Raji (cell line): ENCODE data around the gene FAM193A.

Source experiments
- POLR2A ChIP-seq: IDR thresholded peaks from 2 replicates; pipeline ENCODE4 v1.6.1; 2011; ENCODE audit warnings: low read depth, low read length, control low read depth; ENCODE audit not compliant: insufficient read depth

The FAM193A gene

GRCh38 chr4:2702770-2703169 lies 166.3 kb downstream of the FAM193A start:
- TF ChIP-seq POLR2A: no peak

- no peak for TF ChIP-seq POLR2A
Observed at GRCh38 chr4:2712261-2712842, 175.9 kb downstream of the FAM193A start.

- TF ChIP-seq POLR2A: no peak
Observed at GRCh38 chr4:2713337-2713736, 176.9 kb downstream of the FAM193A start.

- no peak for TF ChIP-seq POLR2A
Observed at GRCh38 chr4:2714061-2714770, 177.8 kb downstream of the FAM193A start.

GRCh38 chr4:2714918-2715317 lies 178.5 kb downstream of the FAM193A start:
- TF ChIP-seq POLR2A: no peak

GRCh38 chr4:2715426-2715825 lies 179.0 kb downstream of the FAM193A start:
- TF ChIP-seq POLR2A: no peak

GRCh38 chr4:2716236-2716635 lies 179.8 kb downstream of the FAM193A start:
- no peak for TF ChIP-seq POLR2A

- no peak for TF ChIP-seq POLR2A
Observed at GRCh38 chr4:2721586-2721985, 185.1 kb downstream of the FAM193A start.

GRCh38 chr4:2722033-2722432 lies 185.6 kb downstream of the FAM193A start:
- no peak for TF ChIP-seq POLR2A

GRCh38 chr4:2723751-2724150 lies 187.3 kb downstream of the FAM193A start:
- TF ChIP-seq POLR2A: no peak

- no peak for TF ChIP-seq POLR2A
Observed at GRCh38 chr4:2725380-2725779, 188.9 kb downstream of the FAM193A start.

GRCh38 chr4:2728221-2728620 lies 191.8 kb downstream of the FAM193A start:
- TF ChIP-seq POLR2A: no peak

GRCh38 chr4:2728806-2729532 lies 192.5 kb downstream of the FAM193A start:
- TF ChIP-seq POLR2A: no peak

- TF ChIP-seq POLR2A: no peak
Observed at GRCh38 chr4:2729533-2729875, 193.1 kb downstream of the FAM193A start.

- TF ChIP-seq POLR2A: no peak
Observed at GRCh38 chr4:2731907-2732317, 195.5 kb downstream of the FAM193A start.

GRCh38 chr4:2732526-2732925 lies 196.1 kb downstream of the FAM193A start:
- TF ChIP-seq POLR2A: no peak
